T1000 (cell line): Measurements from ENCODE around the gene SIPA1L3.

ENCODE experiments used
- DNase-seq: peaks from one replicate; lab custom pipeline; 2025; ENCODE audit warnings: mixed read lengths; lab: John Stamatoyannopoulos, UW

Gene SIPA1L3

GRCh38 chr19:37975596-37976515 lies 68.8 kb downstream of the SIPA1L3 start:
- DNase-seq = no peak

GRCh38 chr19:37977391-37977790 lies 70.4 kb downstream of the SIPA1L3 start:
- no peak for DNase-seq

DNA sequence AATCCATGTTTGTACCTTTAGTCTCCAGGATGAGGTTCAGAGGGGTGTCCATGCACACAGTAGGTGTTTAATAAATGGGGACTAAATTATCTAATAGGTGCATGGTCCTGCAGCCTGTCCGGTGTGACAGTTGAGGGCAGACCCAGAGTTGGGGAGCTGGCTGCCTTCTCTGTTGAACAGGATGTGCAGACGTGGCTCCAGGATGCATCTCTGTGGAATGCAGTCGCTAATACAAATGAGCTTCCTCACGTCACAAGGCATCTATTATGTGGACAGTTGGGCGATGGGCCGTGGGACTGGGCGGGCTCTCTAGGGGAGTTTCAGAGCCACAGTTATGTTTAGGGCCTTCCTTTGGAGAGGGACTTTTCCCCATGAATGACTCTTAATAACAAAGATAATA lies 71.0 kb downstream of the SIPA1L3 start:
- DNase-seq = no peak

DNA sequence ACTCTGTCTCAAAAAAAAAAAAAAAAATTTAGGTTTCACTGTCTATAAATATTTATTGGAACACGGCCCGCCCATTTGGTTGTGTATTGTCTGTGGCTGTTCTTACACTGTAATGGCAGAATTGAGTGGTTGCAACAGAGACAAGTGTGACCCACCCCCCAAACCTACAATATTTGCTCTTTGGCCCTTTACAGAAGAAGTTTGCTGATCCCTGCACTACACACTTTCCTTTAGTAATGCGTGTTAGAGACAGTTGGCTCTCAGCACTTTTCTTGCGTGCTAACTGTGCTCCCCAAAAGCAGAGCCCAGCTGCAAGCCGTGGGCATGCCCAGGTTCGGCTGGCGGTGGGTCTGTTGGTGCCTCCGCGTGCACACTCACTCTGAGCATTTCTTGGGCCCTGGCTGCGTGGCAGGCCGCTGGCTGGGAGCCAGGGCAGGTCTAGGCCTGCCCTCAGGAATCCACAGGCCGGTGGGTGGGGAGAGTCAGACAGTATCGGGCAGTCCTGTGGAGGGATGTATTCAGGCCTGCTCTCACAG lies 72.6 kb downstream of the SIPA1L3 start:
- DNase-seq = no peak

GRCh38 chr19:37980419-37981170 lies 73.6 kb downstream of the SIPA1L3 start:
- no peak for DNase-seq

DNA sequence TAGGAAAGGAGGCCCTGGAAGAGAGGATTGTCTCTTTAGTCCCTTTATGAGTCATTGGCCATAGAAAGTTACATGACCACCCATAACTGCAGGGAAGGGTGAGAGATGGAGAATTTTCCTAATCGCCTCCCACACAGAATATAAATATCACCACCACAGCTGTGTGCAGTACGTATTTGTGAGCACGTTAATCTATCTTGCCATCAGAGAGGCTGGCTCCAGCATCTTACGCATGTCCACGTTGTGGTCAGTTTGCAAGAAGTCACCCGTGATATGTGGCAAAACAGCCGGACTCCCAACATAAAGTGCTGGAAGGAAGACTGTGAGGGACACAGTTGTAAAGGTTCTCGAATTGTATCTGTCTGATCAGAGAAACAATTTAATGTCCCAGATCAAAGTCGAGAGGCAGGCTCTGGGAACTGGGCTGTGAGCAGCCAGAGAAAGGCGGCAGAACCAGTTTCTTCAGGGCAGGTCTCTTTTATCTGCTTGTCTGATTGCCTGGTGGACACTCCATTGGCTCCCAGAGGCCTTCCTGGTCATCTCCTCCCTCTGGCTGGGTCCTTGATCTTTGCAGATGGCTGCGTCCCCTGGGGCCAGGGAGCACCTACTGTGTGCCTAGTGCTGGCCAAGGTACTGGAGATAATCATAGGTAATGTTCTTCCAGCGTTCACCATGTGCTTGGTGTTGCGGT lies 74.9 kb downstream of the SIPA1L3 start:
- no peak for DNase-seq

DNA sequence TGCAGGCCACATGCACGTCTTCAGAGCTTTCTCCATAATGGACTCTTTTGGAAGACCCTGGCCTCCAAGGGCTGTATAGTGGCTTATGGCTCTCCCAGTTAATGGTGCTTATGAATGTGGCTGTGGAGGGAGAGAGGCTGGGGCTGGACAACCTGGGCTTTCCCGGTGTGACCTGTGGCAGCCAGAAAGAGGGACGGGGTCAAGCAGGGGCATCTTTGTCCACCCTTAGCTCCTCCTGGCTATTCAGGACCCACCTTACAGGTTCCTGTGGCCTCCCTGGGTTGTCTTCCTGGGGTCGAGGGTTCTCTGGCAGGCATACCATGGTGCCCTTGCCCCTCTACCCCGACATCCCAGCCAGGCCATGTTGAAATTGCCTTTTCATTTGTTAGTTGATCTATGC lies 75.6 kb downstream of the SIPA1L3 start:
- DNase-seq = no peak

DNA sequence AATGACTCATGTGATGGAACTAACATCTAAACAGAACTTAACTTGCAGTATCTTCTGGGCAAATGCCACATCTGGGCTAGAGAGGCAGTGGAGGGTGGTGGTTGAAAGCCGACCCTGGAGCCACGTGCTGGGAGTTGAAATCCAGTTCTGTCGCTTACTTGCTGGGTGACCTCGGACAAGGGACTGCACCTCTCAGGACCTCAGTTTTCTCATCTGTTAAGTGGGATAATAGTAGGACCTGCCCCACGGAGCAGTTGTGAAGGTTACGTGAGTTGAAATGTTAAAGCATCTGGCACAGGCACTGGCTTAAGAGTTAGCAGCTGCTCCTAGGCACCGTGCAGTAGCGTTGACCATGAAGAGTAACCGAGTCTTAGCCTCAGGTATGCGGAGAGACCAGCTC lies 76.1 kb downstream of the SIPA1L3 start:
- no peak for DNase-seq

GRCh38 chr19:37983916-37984315 lies 76.9 kb downstream of the SIPA1L3 start:
- DNase-seq = no peak

- no peak for DNase-seq
These were observed 79.2 kb downstream of the SIPA1L3 start for GRCh38 chr19:37986048-37986750.

DNA sequence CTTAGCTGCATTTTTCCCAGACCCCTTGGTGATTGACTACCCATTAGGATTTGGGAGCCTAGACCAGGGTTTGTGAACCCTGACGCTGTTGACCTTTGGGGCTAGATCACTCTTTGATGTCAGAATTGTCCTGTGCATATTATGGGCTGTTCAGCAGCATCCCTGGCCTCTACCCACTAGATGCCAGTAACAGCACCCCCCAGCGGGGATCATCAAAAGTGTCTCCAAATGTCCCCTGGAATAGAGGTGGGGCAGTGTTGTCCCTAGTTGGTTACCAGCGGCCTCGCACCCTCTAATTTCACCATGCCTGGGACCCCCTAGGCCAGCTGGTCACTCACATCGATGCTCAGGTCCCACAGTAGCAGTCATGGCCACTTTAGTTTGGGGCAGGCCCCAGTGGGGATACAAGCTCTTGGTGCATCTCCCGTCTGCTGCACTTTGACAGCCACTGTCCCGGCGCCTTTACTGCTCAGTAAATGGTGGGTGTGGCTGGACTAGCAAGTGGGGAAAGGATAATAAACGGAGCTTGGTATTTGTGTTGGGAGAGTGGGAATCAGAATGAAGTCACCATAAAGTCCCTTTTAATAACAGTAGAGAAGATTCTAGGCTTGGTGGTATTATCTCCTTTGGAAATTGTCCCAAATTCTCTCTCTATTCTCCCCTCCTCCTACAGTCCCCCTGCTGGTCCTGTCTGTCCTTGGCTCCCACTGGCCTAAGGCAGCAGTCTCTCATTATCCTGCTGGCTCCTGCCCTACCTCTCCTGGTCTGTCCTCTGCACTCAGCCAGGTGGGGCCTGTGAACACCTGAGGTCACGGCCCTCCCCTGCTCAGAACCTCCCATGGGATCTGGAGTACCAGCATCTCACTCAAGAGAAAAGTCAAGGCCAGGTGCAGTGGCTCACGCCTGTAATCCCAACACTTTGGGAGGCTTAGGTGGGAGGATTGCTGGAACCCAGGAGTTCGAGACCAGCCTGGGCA lies 80.6 kb downstream of the SIPA1L3 start:
- DNase-seq = no peak

DNA sequence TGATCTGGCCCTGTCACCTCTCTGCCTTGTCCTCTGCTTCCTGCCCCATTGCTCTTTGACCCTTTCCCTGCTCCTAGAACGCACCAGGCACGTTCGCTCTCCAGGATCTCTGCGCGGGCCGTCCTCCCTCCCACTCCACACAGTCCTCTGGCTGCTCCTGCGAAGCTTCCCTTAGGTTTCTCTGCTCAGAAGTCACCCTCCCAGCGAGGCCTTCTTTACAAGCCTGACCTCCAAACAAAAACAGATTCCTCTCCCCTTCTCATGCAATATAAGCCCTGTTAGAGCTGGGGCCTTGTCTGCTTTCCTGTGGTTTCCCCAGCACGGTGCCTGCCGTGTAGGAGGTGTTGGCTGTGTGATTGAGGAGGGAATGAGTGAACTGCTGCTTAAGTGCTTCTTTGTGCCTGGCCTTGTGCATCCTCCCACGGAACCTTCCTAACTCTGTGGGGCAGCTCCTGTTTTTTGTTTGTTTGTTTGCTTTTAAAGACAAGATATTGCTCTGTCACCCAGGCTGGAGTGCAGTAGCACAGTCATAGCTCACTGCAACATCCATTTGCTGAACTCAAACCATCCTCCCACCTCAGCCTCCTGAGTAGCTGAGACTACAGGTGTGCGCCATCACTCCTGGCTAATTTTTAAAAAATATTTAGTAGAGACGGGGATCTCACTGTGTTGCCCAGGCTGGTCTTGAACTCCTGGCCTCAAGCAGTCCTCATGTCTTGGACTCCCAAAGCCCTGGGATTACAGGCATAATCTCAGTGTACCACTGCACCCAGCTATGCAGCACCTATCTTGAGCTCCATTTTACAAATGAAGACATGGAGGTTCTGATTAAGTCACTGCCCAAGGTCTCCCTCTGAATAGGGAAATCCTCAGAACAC lies 82.0 kb downstream of the SIPA1L3 start:
- DNase-seq = no peak

DNA sequence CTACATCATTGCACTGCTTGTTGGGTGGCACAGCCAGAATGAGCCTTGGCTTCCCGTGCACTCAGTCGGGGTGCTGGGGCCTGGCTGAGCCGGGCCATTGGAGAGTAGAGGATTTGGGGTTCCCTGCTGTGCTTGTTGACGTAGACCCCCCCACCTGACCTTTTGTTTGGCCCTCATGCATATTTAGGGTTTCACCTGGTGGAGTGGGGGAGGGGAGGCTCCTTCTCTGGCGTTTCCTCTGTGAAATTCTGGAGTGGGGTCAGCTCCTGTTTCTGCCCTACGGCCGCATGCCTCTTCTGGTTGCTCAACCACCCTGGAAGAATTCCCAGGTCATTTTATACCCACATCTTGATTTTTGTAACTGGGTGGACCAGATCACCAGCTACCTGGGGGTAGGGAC lies 82.8 kb downstream of the SIPA1L3 start:
- DNase-seq = no peak

GRCh38 chr19:37990362-37990761 lies 83.4 kb downstream of the SIPA1L3 start:
- DNase-seq = no peak

- no peak for DNase-seq
These were observed 84.3 kb downstream of the SIPA1L3 start for GRCh38 chr19:37991176-37991835.

GRCh38 chr19:37991841-37992248 lies 84.8 kb downstream of the SIPA1L3 start:
- DNase-seq = no peak

- no peak for DNase-seq
These were observed 85.8 kb downstream of the SIPA1L3 start for GRCh38 chr19:37992761-37993160.

DNA sequence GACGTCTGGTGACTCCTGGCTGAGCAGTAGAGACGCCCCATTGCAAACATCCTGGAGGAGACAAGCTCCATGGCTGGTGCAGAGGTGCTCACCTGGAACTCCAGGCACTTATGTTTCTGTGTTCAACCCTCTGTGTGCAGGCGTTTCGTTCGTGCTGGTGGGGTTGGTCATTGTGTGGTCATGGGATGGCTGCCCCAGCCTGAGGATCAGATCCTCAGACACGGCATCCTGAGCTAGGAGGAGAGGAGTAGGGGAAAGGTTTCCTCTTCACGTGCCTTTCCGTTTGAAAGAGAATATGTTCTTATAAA lies 87.8 kb downstream of the SIPA1L3 start:
- DNase-seq = no peak

DNA sequence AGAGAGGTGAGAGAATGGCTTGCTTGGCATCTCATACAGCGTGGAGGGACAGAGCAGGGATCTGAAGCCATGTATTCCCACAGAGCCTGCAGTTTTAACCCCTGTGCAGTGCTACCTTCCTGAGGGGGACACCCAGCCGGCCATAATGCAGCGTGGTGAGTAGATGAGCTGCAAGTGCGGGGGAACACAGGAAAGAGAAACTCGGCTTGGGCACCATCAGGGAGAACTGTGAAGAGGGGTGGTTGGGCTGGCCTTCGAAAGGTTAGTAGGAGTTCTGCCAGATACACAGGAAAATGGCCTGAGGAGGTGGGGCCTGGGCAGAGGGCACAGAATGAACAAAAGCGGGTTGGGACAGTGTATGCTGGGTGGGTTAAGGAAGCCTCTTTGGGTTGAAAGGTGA lies 88.3 kb downstream of the SIPA1L3 start:
- DNase-seq = no peak
